HEK293T (cell line): ENCODE data around the gene NYNRIN.

Experiments used
- CTCF ChIA-PET: fragments of 350-600 bp; formaldehyde crosslinking; extraction: SDS; loops from one replicate; lab custom pipeline; 2021; ENCODE audit warnings: antibody characterized with exemption, inconsistent platforms; lab: Yijun Ruan, JAX
- POLR2A ChIA-PET: fragments of 350-600 bp; formaldehyde crosslinking; extraction: SDS; loops from one replicate; lab custom pipeline; 2020; ENCODE audit warnings: antibody characterized with exemption, inconsistent platforms; lab: Yijun Ruan, JAX
- DNase-seq: peaks from one replicate; pipeline ENCODE4 v3.0.0; 2012; ENCODE audit warnings: mixed read lengths; ENCODE audit errors: extremely low spot score
- ARNT ChIP-seq: fragments of 450-650 bp; IDR thresholded peaks from 2 replicates; pipeline ENCODE4 v1.6.1; 2017; ENCODE audit warnings: mild to moderate bottlenecking
- BHLHE40 ChIP-seq: fragments of 450-650 bp; IDR thresholded peaks from 2 replicates; pipeline ENCODE4 v1.6.1; 2016; ENCODE audit warnings: mild to moderate bottlenecking, moderate library complexity, borderline replicate concordance
- CTBP1 ChIP-seq: fragments of 450-650 bp; IDR thresholded peaks from 2 replicates; pipeline ENCODE4 v1.6.1; 2016; ENCODE audit warnings: borderline replicate concordance
- ELF4 ChIP-seq: fragments of 450-650 bp; IDR thresholded peaks from 2 replicates; pipeline ENCODE4 v1.6.1; 2017; ENCODE audit warnings: antibody characterized with exemption
- FOXA1 ChIP-seq: fragments of 450-650 bp; IDR thresholded peaks from 2 replicates; pipeline ENCODE4 v1.6.1; 2016; ENCODE audit warnings: mild to moderate bottlenecking
- FOXK2 ChIP-seq: fragments of 450-650 bp; IDR thresholded peaks from 2 replicates; pipeline ENCODE4 v1.6.1; 2016; ENCODE audit warnings: mild to moderate bottlenecking
- FOXM1 ChIP-seq: fragments of 450-650 bp; IDR thresholded peaks from 2 replicates; pipeline ENCODE4 v1.6.1; 2017; ENCODE audit warnings: mild to moderate bottlenecking, borderline replicate concordance
- L3MBTL2 ChIP-seq: fragments of 450-650 bp; conservative IDR thresholded peaks from 2 replicates; pipeline ENCODE4 v1.6.1; 2016; ENCODE audit warnings: mild to moderate bottlenecking
- LEF1 ChIP-seq: fragments of 450-650 bp; IDR thresholded peaks from 2 replicates; pipeline ENCODE4 v1.6.1; 2017; ENCODE audit warnings: mild to moderate bottlenecking, borderline replicate concordance
- NFRKB ChIP-seq: fragments of 450-650 bp; IDR thresholded peaks from 2 replicates; pipeline ENCODE4 v1.6.1; 2016; ENCODE audit warnings: mild to moderate bottlenecking, moderate library complexity
- SP1 ChIP-seq: fragments of 450-650 bp; IDR thresholded peaks from 2 replicates; pipeline ENCODE4 v1.6.1; 2017
- SUZ12 ChIP-seq: fragments of 450-650 bp; IDR thresholded peaks from 2 replicates; pipeline ENCODE4 v1.6.1; 2016; ENCODE audit warnings: mild to moderate bottlenecking
- TARDBP ChIP-seq: fragments of 450-650 bp; IDR thresholded peaks from 2 replicates; pipeline ENCODE4 v1.6.1; 2016
- ZNF384 ChIP-seq: fragments of 450-650 bp; IDR thresholded peaks from 2 replicates; pipeline ENCODE4 v1.6.1; 2016
- TF ChIP-seq, protein P1 (sequence below): fragments of 450-650 bp; IDR thresholded peaks from 2 replicates; pipeline ENCODE4 v1.6.1; 2016

NYNRIN gene

DNA sequence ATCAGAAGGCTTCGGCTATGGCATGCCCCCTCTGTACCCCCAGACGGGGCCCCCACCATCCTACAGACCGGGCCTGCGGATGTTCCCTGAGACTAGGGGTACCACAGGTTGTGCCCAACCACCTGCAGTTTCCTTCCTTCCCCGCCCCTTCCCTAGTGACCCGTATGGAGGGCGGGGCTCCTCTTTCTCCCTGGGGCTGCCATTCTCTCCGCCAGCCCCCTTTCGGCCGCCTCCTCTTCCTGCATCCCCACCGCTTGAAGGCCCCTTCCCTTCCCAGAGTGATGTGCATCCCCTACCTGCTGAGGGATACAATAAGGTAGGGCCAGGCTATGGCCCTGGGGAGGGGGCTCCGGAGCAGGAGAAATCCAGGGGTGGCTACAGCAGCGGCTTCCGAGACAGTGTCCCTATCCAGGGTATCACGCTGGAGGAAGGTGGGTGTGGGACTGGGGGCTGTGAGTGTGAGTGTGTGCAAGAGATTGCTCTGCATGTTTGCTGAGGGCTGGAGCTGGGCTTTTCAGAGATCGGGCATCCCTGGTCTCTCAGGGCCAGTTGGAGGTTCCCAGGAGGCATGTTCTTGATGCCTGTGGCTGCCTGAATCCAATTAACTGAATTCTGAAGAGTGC is 22.2 kb upstream of the NYNRIN start:
- CTCF ChIA-PET = interaction anchor here (0.9 to 1.3 kb wide), 2 partner anchors 11 to 27 kb away, joined by 3 to 4 read pairs; no protein-coding TSS in a partner anchor
- DNase-seq = no peak
- POLR2A ChIA-PET = interaction anchor here (1.2 to 6.9 kb wide), 2 partner anchors 54 to 66 kb away, joined by 3 to 34 read pairs; partner anchors contain the start of genes CBLN3, KHNYN and SDR39U1
- TF ChIP-seq, protein P1, sequence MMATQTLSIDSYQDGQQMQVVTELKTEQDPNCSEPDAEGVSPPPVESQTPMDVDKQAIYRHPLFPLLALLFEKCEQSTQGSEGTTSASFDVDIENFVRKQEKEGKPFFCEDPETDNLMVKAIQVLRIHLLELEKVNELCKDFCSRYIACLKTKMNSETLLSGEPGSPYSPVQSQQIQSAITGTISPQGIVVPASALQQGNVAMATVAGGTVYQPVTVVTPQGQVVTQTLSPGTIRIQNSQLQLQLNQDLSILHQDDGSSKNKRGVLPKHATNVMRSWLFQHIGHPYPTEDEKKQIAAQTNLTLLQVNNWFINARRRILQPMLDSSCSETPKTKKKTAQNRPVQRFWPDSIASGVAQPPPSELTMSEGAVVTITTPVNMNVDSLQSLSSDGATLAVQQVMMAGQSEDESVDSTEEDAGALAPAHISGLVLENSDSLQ = no peak
- TF ChIP-seq TARDBP (no peak), ZNF384 (no peak), L3MBTL2 (no peak), SP1 (no peak), FOXA1 (no peak), FOXM1 (no peak), BHLHE40 (no peak), FOXK2 (no peak), ELF4 (no peak), SUZ12 (no peak), NFRKB (no peak), CTBP1 (no peak), LEF1 (no peak)

DNA sequence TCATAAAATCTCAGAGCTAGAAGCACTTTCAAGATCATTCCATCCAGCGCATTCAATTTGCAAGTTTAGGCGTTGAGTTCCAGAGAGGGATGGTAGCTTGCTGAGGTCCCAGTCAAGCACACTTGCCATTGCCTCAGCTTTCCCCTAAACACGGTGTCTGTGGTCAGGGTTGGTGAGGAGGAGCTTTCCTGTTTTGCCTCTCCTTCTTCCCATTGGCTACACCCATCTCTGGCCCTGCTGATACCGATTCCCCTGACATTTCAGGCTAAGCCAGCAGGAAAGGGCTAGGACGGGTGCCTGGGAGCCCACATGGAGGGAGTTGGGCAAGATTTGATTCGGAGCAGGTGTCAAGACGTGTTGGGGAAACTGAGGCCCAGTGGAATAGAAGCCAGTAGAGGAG is 21.7 kb upstream of the NYNRIN start:
- POLR2A ChIA-PET = interaction anchor here (1.2 to 6.9 kb wide), 2 partner anchors 54 to 65 kb away, joined by 3 to 34 read pairs; partner anchors contain the start of genes CBLN3, KHNYN and SDR39U1
- no peak for DNase-seq
- CTCF ChIA-PET = interaction anchor here (0.9 to 1.3 kb wide), 2 partner anchors 11 to 27 kb away, joined by 3 to 4 read pairs; no protein-coding TSS in a partner anchor
- TF ChIP-seq BHLHE40 (no peak), NFRKB (no peak), FOXM1 (no peak), L3MBTL2 (no peak)

DNA sequence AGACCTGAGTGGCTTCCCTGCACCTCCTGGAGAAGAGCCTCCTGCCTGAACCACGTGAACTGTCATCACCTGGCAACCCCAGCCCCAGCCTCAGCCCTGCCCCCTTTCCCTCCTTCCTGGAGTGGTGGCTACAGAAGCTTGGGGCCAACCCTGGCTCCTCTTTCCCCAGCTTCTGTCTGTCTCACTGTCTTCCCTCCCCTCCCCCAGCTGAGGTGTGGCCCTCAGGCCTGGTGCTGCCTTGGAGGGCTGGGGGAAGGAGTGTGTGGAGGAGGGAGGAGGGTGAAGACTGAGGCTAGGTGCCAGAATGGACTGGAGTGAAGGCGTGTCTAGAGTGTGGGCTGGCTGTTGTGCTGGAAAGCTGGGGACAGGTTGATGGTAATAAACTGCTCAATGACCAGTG is 21.1 kb upstream of the NYNRIN start:
- POLR2A ChIA-PET = interaction anchor here (1.2 to 6.9 kb wide), 4 partner anchors 11 to 65 kb away, joined by 3 to 34 read pairs (median 7); partner anchors contain the start of genes CBLN3, KHNYN and SDR39U1

DNA sequence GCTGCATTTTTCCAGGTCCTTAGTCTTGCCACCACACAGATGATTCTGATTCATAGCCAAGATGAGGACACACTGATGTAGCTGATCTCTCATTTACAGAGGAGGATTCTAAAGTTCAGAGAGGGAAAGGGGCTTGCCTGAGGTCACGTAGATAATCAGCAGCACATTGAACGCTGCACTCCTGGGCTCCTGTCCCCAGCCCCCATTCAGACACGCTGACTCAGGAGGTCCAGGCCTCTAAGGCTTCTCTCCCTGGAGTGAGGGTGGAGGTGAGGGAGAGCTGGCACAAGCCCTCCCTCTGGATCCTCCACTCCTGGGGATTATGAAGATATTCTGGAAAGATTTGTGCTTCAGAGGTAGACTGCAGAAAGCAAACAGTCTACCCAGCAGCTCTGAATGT is 20.5 kb upstream of the NYNRIN start:
- DNase-seq = no peak
- CTCF ChIA-PET = interaction anchor here (0.6 to 1.7 kb wide), 4 partner anchors 8 to 71 kb away, joined by 3 to 5 read pairs (median 4); partner anchors contain the start of gene CIDEB
- TF ChIP-seq LEF1 = no peak
- no peak for TF ChIP-seq FOXM1
- no peak for TF ChIP-seq SUZ12
- no peak for TF ChIP-seq L3MBTL2
- TF ChIP-seq TARDBP = no peak
- POLR2A ChIA-PET = interaction anchor here (1.0 to 6.9 kb wide), 4 partner anchors 12 to 52 kb away, joined by 3 to 34 read pairs (median 7); partner anchors contain the start of genes CBLN3 and KHNYN

More for the DNA sequence above, 21.1 kb upstream of the NYNRIN start:
- DNase-seq = no peak
- TF ChIP-seq, protein P1 = no peak
- no peak for TF ChIP-seq ELF4
- no peak for TF ChIP-seq ARNT
- no peak for TF ChIP-seq ZNF384
- TF ChIP-seq SP1 = no peak
- no peak for TF ChIP-seq LEF1
- TF ChIP-seq FOXK2 = no peak
- CTCF ChIA-PET = interaction anchor here (0.9 to 1.3 kb wide), 2 partner anchors 12 to 26 kb away, joined by 3 to 4 read pairs; no protein-coding TSS in a partner anchor

DNA sequence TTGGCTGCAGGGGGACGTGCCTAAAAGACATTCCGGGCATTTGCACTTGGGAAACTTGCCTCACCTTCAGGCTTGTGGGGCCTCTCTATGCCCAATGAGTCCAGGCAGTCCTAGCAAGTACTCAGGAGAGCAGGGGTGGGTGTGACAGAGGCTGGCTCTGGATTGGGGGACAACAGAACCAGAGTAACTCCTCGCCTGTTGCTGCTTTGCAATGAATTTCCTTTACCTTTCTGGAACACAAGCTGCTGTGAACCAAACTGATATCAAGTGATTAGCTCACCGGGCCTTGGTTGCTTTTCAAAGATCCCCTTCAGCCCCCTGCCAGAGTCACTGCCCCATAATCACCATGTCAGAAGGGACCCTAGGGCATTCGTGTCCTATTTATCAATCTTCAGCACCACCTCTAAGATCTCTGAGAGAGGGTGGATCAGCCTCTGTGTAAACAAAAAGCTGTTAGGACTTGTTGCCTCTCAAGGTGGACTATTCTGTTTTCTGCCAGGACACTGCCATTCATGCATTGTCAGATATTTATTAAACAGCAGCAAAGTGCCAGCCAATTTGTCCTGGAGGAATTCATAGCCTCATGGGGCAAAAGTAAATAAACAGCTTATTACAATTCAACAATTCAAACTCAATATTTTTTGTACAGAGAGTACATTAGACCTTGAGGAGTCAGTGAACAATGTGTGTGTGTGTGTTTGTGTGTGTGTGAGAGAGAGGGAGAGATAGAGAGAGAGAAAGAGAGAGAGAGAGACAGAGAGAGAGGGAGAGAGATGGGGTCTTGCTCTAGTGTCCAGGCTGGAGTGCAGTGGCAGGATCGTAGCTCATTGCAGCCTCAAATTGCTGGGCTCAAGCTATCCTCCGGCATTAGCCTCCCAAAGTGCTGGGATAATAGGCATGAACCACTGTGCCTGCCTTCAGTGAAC is 19.6 kb upstream of the NYNRIN start:
- DNase-seq = no peak
- TF ChIP-seq SP1 (no peak), TARDBP (no peak), FOXK2 (no peak), CTBP1 (no peak), ZNF384 (no peak), BHLHE40 (no peak), NFRKB (no peak), L3MBTL2 (no peak)
- TF ChIP-seq, protein P1 = no peak
- ChIA-PET CTCF (interaction anchor here (0.8 to 1.7 kb wide), 4 partner anchors 9 to 72 kb away, joined by 3 to 5 read pairs (median 4); partner anchors contain the start of gene CIDEB), POLR2A (interaction anchor here (1.0 to 6.9 kb wide), 6 partner anchors 9 to 51 kb away, joined by 3 to 34 read pairs (median 7); partner anchors contain the start of genes CBLN3, KHNYN and NYNRIN)
